HS-5 (cell line): Measurements from ENCODE around the gene CFAP58.
"Not testable (repeated sequence)": the region's sequence is repeated elsewhere in the genome, so short reads cannot be mapped to it uniquely, and the experiment has no call there.

Experiments
- DNase-seq: peaks from one replicate; pipeline ENCODE4 v3.0.0-alpha.2; 2012; ENCODE audit warnings: low read depth

The CFAP58 gene

GRCh38 chr10:104437226-104437625 is 83.6 kb downstream of the CFAP58 start:
- no peak for DNase-seq

DNA sequence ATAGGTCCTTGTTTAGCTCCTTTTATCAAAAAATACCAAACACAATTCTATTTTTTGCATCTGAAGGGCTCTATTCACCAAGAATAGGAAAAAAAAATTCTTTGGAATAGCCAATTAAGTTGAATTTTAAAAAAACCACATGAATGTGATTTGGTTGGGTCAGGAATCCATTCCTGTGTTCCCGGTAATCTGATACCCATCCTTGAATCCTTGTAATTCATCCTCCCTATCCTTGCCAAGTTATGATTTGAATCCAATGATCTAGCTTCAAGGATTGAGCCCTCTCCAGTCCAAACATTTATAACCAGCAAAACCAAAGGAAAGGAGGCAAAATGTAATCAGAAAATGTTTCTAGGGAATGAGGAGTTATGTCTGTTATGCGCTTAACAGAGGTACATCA is 86.6 kb downstream of the CFAP58 start:
- DNase-seq = no peak

GRCh38 chr10:104441329-104442000 is 87.8 kb downstream of the CFAP58 start:
- peak; percentile 89 for DNase-seq

- peak; percentile 89 for DNase-seq
Measured at GRCh38 chr10:104445359-104445758, 91.7 kb downstream of the CFAP58 start.

DNA sequence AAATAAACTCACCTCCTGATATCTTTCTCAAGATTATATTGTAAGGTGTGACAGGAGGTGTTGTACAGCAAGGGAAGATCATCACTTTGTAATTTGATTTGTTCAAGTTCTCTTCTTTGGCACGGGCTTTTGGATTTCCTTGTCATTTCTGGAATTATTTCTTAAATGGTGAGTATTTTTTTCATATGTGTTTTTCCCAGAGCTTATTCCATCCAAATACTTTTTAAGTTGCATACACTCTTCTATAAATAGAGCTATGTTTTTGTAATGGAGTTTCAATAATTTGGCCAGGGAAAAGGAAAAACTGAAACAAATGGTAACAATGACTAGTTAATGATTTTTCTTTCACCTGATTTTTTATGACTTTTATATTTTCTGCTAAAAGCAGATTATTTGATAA is 92.5 kb downstream of the CFAP58 start:
- DNase-seq = no peak

DNA sequence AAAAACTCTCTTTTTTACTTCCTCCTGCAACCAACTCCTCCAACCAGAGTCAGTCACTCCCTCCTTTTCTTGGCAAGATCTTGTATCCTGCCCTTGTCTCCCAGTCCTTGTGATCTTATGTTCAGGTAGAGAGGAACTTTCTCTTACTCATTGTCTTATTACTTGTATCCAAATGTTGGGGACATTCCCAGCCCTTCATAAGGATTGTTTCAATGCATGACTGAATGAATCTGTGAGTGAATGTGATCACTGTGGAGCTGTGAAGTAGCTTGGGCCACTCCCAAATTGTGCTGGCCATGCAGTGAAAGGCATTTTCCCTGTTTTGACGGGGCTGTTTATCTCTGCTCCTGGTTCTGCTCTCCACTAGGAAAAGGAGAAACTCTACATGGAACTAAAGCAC is 93.7 kb downstream of the CFAP58 start:
- no peak for DNase-seq

DNA sequence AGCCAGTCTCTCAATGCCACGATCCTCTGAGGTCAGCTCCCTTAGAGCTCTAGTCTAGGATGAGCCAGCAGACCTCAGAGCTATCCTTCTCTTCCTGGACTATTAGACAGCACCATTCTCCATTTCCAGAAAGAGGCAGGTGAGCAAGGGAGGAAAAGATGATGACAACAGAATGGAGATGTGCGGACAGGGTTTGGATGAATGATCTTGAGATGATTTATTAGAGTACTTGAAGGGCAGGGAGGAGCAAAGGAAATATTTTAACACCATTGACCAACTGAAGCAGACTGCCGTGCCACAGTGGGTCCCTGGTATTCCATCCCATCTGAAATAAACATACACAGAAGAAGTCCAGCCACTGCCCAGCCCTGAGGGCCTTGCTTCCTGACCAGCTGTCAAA is 94.3 kb downstream of the CFAP58 start:
- DNase-seq = no peak

DNA sequence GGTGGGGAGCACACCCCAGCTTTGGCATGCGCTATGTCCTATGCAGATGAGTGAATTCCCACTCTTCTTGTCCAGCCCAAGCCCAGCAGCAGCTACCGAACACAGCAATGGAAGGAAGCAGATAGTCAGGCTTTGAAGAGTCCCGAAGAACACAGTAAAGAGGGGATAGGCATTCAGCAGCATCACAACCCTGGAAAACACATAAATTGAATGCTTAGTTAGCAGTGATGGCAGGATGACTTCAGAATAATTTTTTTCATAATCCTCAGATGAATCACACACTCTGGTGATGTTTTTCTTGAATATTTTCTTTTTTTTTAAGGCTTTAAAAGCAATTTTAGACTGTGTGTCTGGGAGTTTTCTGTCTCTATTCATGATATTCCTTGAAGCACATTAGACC is 95.8 kb downstream of the CFAP58 start:
- peak; percentile 43 for DNase-seq

GRCh38 chr10:104450490-104450889 is 96.9 kb downstream of the CFAP58 start:
- no peak for DNase-seq

GRCh38 chr10:104450954-104451353 is 97.3 kb downstream of the CFAP58 start:
- DNase-seq = no peak

DNA sequence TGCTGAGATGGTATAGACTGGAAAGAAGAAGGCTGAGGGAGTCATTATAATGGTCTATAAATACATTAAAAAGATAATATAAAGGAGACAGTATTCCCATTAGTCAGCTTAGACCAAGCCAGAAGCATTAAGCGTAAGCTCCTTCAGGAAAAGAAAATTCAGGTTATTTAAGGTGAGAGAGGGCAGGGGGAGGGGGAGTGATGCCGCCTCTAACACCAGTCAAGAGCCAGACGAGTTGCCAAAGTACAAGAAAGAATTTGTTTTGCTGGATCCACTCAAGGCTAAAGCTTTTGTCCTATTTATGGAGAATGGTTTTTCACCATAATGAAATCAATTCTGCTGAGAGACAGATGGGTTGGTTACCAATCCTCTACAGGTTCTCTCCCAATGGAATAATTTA is 99.3 kb downstream of the CFAP58 start:
- DNase-seq = no peak

GRCh38 chr10:104456802-104457542 is 103.3 kb downstream of the CFAP58 start:
- no peak for DNase-seq

GRCh38 chr10:104457543-104457828 is 103.9 kb downstream of the CFAP58 start:
- no peak for DNase-seq

- DNase-seq = not testable (repeated sequence)
Measured at GRCh38 chr10:104465575-104465974, 111.9 kb downstream of the CFAP58 start.

- DNase-seq = not testable (repeated sequence)
Measured at GRCh38 chr10:104468818-104469217, 115.2 kb downstream of the CFAP58 start.

GRCh38 chr10:104472505-104472904 is 118.9 kb downstream of the CFAP58 start:
- DNase-seq = no peak

GRCh38 chr10:104472957-104473745 is 119.5 kb downstream of the CFAP58 start:
- no peak for DNase-seq

GRCh38 chr10:104478380-104478779 is 124.7 kb downstream of the CFAP58 start:
- no peak for DNase-seq

DNA sequence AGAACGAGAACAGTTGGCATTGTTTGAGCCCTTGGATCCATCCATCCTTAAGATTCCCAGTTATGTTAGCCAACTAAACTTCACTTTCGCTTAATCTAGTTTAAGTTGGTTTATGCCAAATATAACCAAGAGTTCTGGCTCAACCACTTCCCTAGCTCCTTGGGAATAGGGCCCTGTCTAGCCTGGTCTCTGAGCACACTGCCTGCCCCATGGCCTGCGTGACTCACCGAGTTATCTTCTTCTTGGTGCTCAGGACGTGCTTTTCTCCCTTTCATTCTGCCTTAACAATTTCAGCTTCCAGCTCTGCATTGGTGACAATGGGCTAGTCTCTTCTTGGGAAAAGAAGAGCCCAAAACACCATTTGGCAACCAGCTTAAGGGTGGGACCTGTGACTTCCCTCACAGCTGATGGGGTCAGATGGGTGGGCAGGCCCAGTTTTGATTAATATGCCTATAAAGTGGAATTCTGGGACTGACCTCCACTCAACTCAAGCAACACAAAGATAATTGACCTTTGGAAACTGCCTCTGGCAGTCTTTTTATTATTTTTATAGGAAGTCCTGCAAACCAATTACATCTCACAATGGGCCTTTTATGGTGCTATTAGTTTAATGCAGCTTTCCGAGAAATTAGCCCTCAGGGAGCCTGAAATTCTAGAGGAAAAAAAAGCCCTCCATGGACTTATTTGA is 126.4 kb downstream of the CFAP58 start:
- DNase-seq = no peak

GRCh38 chr10:104480797-104481196 is 127.2 kb downstream of the CFAP58 start:
- no peak for DNase-seq

DNA sequence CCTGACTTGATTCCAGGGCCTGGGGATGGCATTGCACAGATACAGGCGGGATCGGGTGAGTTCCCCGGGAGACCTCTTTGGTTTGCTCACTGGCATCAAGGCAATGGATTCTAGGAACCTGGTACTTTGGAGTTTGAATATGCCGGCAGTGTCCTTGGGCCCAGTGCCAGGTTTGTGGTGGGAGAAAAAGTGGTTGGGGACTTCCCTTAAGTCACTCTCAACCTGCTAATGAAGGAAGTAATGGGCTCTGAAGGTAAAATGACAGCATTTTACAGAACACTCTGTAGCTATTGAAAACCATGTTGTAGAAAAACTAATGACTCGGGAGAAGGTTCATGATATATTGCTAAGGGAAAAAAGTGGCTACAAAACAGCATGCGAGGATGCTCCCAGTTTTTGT is 129.9 kb downstream of the CFAP58 start:
- DNase-seq = no peak

- no peak for DNase-seq
Measured at GRCh38 chr10:104485632-104486031, 132.0 kb downstream of the CFAP58 start.

GRCh38 chr10:104486803-104487202 is 133.2 kb downstream of the CFAP58 start:
- no peak for DNase-seq
